HG02970 (cell line): ENCODE data around the gene ONECUT2.

Experiments used
- ATAC-seq: cut with Tn5 transposase; IDR thresholded peaks from one replicate; pipeline ENCODE4 v1.9.1; 2021; ENCODE audit warnings: mild to moderate bottlenecking, moderate library complexity, moderate number of reproducible peaks; ENCODE audit not compliant: unreplicated experiment, low FRiP score

The ONECUT2 gene

GRCh38 chr18:57430079-57431001, 4.8 kb upstream of the ONECUT2 start:
- no peak for ATAC-seq

- no peak for ATAC-seq
These were observed 4.2 kb upstream of the ONECUT2 start for GRCh38 chr18:57431002-57431382.

GRCh38 chr18:57431467-57432080, 3.6 kb upstream of the ONECUT2 start:
- ATAC-seq = no peak

DNA sequence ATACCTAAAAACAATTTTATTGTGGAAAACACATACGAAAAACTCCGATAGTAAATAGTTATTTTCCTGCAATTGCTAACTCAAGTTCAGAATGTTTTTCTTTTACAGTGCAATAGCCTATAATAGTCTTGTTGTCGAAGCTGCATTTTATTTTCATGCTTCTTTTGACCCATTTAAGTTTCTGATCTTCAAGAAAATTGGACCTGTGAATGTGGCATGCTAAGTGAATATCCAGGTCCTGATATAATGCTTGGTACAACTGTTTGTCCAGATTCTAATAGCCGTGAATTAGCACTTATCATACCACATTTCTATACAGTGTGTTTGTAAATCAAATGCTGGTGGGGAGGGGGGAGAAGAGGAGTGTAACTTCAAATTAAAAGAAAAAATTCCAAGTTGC, 3.0 kb upstream of the ONECUT2 start:
- no peak for ATAC-seq

GRCh38 chr18:57432751-57433400, 2.3 kb upstream of the ONECUT2 start:
- no peak for ATAC-seq

- ATAC-seq = no peak
These were observed 1.7 kb upstream of the ONECUT2 start for GRCh38 chr18:57433482-57433881.

- ATAC-seq = no peak
These were observed 1.1 kb upstream of the ONECUT2 start for GRCh38 chr18:57433934-57434535.

DNA sequence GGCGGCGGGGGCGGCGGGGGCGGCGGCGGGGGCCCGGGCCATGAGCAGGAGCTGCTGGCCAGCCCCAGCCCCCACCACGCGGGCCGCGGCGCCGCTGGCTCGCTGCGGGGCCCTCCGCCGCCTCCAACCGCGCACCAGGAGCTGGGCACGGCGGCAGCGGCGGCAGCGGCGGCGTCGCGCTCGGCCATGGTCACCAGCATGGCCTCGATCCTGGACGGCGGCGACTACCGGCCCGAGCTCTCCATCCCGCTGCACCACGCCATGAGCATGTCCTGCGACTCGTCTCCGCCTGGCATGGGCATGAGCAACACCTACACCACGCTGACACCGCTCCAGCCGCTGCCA, 644 bp downstream of the ONECUT2 start:
- ATAC-seq = no peak

GRCh38 chr18:57436191-57436964, 1.2 kb downstream of the ONECUT2 start:
- ATAC-seq = no peak

GRCh38 chr18:57436965-57437333, 1.8 kb downstream of the ONECUT2 start:
- ATAC-seq = no peak

- ATAC-seq = no peak
These were observed 2.2 kb downstream of the ONECUT2 start for GRCh38 chr18:57437402-57437765.

DNA sequence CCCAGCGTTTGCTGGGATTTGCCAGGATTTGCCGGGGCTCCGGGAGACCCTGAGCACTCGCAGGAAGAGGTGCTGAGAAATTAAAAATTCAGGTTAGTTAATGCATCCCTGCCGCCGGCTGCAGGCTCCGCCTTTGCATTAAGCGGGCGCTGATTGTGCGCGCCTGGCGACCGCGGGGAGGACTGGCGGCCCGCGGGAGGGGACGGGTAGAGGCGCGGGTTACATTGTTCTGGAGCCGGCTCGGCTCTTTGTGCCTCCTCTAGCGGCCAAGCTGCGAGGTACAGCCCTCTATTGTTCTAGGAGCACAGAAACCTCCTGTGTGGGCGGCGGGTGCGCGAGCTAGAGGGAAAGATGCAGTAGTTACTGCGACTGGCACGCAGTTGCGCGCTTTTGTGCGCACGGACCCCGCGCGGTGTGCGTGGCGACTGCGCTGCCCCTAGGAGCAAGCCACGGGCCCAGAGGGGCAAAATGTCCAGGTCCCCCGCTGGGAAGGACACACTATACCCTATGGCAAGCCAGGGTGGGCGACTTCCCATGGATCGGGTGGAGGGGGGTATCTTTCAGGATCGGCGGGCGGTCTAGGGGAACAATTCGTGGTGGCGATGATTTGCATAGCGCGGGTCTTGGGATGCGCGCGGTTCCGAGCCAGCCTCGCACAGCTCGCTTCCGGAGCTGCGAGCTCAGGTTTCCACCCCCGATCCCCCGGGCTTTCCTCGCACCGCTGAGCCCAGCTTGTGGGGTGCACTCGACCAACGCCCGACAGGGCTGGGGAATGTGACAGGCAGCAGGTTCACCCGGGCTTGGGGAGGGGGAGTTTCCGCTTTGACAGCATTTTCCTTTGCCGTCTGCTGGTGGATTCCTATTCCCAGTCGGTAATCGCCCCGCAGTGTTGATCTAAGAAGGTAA, 2.8 kb downstream of the ONECUT2 start:
- ATAC-seq = no peak

DNA sequence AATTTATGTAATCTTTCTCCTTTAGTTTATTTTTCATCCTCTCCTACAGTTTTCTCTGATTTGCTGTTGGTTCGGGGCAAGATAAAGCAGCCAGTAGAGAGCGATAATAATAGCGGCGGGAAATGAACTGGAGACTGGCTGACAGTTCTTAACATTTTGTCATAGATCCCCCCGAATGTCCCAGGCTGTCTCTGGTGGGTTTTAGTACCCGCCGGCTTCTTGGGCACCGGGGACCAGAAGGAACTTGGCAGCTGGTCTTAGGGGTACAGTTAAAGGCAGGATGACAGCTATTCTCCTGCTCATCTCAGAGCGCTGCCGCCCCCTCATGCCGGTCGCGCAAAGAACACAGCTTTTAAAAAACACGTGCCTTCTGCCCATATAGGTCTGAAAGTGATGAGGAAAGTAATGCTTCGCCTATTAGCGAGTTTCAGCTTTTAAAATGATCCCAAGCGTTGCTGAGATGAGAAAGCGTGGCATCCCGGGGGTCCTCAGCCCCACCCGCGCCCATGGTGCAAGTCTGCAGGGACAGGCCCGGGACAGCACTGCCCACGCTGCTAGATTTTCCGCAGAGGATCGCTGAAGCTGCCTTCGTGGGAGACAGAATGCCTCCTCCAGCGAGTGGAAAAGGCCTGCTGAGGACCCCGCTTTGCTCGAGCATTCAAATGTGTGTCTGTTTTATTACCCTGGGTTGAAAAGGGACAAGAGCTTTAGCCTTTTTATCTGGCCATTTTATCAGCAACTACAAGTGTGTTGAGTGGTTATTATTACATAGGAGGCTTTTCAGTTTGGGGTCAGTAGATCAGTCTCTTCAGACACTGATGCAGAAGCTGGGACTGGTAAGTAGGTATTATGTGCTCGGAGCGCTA, 3.8 kb downstream of the ONECUT2 start:
- no peak for ATAC-seq

GRCh38 chr18:57439609-57439968, 4.4 kb downstream of the ONECUT2 start:
- ATAC-seq = no peak

DNA sequence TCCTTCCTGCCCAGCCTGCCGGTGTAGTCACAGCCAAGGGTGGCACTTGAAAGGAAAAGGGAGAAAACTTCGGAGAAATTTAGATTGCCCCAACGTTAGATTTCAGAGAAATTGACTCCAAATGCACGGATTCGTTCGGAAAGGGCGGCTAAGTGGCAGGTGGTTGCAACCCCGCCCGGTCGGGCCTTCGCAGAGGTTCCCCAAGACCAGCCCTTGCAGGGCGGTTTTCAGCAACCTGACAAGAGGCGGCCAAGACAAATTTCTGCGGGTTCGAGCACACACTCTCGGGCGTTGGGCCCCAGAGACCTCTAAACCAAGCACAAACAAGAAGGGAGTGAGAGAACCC, 4.8 kb downstream of the ONECUT2 start:
- no peak for ATAC-seq

GRCh38 chr18:57440331-57441070, 5.3 kb downstream of the ONECUT2 start:
- ATAC-seq = no peak

DNA sequence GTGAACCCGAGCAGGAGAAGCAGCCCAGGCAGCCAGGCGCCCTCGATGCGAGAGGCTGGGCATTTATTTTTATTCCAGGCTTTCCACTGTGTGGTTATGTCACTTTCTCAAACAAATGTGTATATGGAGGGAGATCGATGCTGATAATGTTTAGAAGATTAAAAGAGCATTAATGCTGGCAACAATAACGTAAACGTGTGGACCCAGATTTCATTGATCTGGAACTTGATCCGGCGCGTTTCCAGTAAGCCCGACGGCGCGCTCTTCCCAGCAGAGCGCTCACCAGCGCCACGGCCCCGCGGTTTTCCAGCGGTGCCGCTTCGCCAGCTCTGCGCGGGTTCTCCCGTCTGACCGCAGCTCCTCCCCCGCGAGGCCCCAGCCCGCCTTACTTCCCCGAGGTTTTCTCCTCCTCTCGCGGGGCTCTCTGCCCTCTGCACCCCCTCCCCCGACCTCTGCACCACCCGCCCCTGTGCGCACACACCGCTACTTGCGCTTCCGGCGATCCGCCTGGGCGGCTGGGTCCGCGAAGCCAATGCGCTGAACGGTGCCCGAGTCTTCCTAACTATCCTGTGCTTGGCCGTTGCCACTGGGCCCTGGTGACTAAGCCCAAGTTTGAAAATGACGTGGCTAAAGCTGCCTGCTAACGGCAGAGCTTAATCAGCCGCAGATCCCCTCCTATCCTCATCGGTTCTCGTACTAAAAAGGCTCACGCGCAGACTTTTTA, 6.1 kb downstream of the ONECUT2 start:
- no peak for ATAC-seq
